ENCODE results near the gene IQSEC1.

The IQSEC1 gene

GRCh38 chr3:12997387-12997786 lies 75.8 kb downstream of the IQSEC1 start:
- no peak overlapping the region for H2AFZ ChIP-seq (ENCODE audit: low read depth, low read length, severe bottlenecking)
- no peaks in the 10 kb centered on the region for H3K36me3 ChIP-seq (ENCODE audit: low read length)
- H3K9ac ChIP-seq (ENCODE audit: low read length): no peak overlapping the region
- H3K4me2 ChIP-seq (ENCODE audit: low read depth, low read length, poor library complexity, severe bottlenecking): no peak overlapping the region
- no peaks in the 10 kb centered on the region for H4K20me1 ChIP-seq (ENCODE audit: low read depth, low read length)
- H3K9me2 ChIP-seq (replicated peaks; ENCODE audit: insufficient read depth, low read length): no peaks in the 10 kb centered on the region
- H3K9me3 ChIP-seq (ENCODE audit: insufficient read depth, low read length): no peaks in the 10 kb centered on the region
- no peaks in the 10 kb centered on the region for H3F3A ChIP-seq (ENCODE audit: insufficient read depth)
- no peak overlapping the region for H3K4me3 ChIP-seq (ENCODE audit: insufficient read depth, low read length, poor library complexity, severe bottlenecking)
- H3K27ac ChIP-seq (ENCODE audit: low read depth, low read length): no peak overlapping the region
- no peak for TF ChIP-seq EZH2phosphoT487 (conservative IDR thresholded peaks at IDR 0.05; ENCODE audit: low read length)
- H3K79me2 ChIP-seq (ENCODE audit: insufficient read depth, low read length): no peaks in the 10 kb centered on the region
- no peaks in the 10 kb centered on the region for H3K27me3 ChIP-seq (ENCODE audit: low read length)

GRCh38 chr3:12996181-12996506 lies 77.1 kb downstream of the IQSEC1 start:
- H3K9me3 ChIP-seq (ENCODE audit: insufficient read depth, low read length): no peaks in the 10 kb centered on the region
- no peaks in the 10 kb centered on the region for H3F3A ChIP-seq (ENCODE audit: insufficient read depth)
- no peaks in the 10 kb centered on the region for H4K20me1 ChIP-seq (ENCODE audit: low read depth, low read length)
- no peaks in the 10 kb centered on the region for H3K79me2 ChIP-seq (ENCODE audit: insufficient read depth, low read length)
- no peak overlapping the region for H3K27ac ChIP-seq (ENCODE audit: low read depth, low read length)
- no peak overlapping the region for H3K9ac ChIP-seq (ENCODE audit: low read length)
- no peaks in the 10 kb centered on the region for H3K27me3 ChIP-seq (ENCODE audit: low read length)
- TF ChIP-seq CTCF (IDR thresholded peaks at IDR 0.05; ENCODE audit: insufficient read depth, low read length, poor library complexity, severe bottlenecking) (no peak), EZH2phosphoT487 (conservative IDR thresholded peaks at IDR 0.05; ENCODE audit: low read length) (no peak)
- H2AFZ ChIP-seq (ENCODE audit: low read depth, low read length, severe bottlenecking): no peak overlapping the region
- H3K4me3 ChIP-seq (ENCODE audit: insufficient read depth, low read length, poor library complexity, severe bottlenecking): no peak overlapping the region
- H3K4me2 ChIP-seq (ENCODE audit: low read depth, low read length, poor library complexity, severe bottlenecking): no peak overlapping the region
- no peaks in the 10 kb centered on the region for H3K9me2 ChIP-seq (replicated peaks; ENCODE audit: insufficient read depth, low read length)
- H3K36me3 ChIP-seq (ENCODE audit: low read length): no peaks in the 10 kb centered on the region

- Histone ChIP-seq H3K36me3 (ENCODE audit: low read length) (no peaks in the 10 kb centered on the region), H3K4me2 (ENCODE audit: low read depth, low read length, poor library complexity, severe bottlenecking) (peak overlapping the region; percentile 65), H3K27ac (ENCODE audit: low read depth, low read length) (no peak overlapping the region), H3K9me2 (replicated peaks; ENCODE audit: insufficient read depth, low read length) (no peaks in the 10 kb centered on the region), H4K20me1 (ENCODE audit: low read depth, low read length) (no peaks in the 10 kb centered on the region), H3K27me3 (ENCODE audit: low read length) (no peaks in the 10 kb centered on the region), H3K9ac (ENCODE audit: low read length) (0 out of 2 replicates have a peak overlapping the region, but pooled peaks have one; percentile 63), H2AFZ (ENCODE audit: low read depth, low read length, severe bottlenecking) (peak overlapping the region; percentile 91), H3K4me3 (ENCODE audit: insufficient read depth, low read length, poor library complexity, severe bottlenecking) (peak overlapping the region; percentile 58), H3K9me3 (ENCODE audit: insufficient read depth, low read length) (no peaks in the 10 kb centered on the region), H3F3A (ENCODE audit: insufficient read depth) (no peaks in the 10 kb centered on the region), H3K79me2 (ENCODE audit: insufficient read depth, low read length) (no peaks in the 10 kb centered on the region)
- no peak for TF ChIP-seq CTCF (IDR thresholded peaks at IDR 0.05; ENCODE audit: insufficient read depth, low read length, poor library complexity, severe bottlenecking)
- no peak for TF ChIP-seq EZH2phosphoT487 (conservative IDR thresholded peaks at IDR 0.05; ENCODE audit: low read length)
Measured at GRCh38 chr3:12995389-12996180, 77.6 kb downstream of the IQSEC1 start.

GRCh38 chr3:12994607-12995388 lies 78.4 kb downstream of the IQSEC1 start:
- Histone ChIP-seq H3K79me2 (ENCODE audit: insufficient read depth, low read length) (no peaks in the 10 kb centered on the region), H3K9me2 (replicated peaks; ENCODE audit: insufficient read depth, low read length) (no peaks in the 10 kb centered on the region), H3K27ac (ENCODE audit: low read depth, low read length) (no peak overlapping the region), H3K9me3 (ENCODE audit: insufficient read depth, low read length) (no peaks in the 10 kb centered on the region), H3K4me2 (ENCODE audit: low read depth, low read length, poor library complexity, severe bottlenecking) (peak overlapping the region; percentile 65), H3K4me3 (ENCODE audit: insufficient read depth, low read length, poor library complexity, severe bottlenecking) (peak overlapping the region; percentile 58), H4K20me1 (ENCODE audit: low read depth, low read length) (no peaks in the 10 kb centered on the region), H3K9ac (ENCODE audit: low read length) (peak overlapping the region; percentile 63), H3F3A (ENCODE audit: insufficient read depth) (no peaks in the 10 kb centered on the region), H3K27me3 (ENCODE audit: low read length) (no peaks in the 10 kb centered on the region), H3K36me3 (ENCODE audit: low read length) (no peaks in the 10 kb centered on the region), H2AFZ (ENCODE audit: low read depth, low read length, severe bottlenecking) (peak overlapping the region; percentile 91)
- peak; percentile 86 for TF ChIP-seq CTCF (IDR thresholded peaks at IDR 0.05; ENCODE audit: insufficient read depth, low read length, poor library complexity, severe bottlenecking)
- TF ChIP-seq EZH2phosphoT487 (conservative IDR thresholded peaks at IDR 0.05; ENCODE audit: low read length): no peak
